GM12865 (cell line): ENCODE results near the gene KBTBD13.
"Not testable (repeated sequence)": the region's sequence is repeated elsewhere in the genome, so short reads cannot be mapped to it uniquely, and the experiment has no call there.

Experiments
- DNase-seq: peaks from one replicate; pipeline ENCODE4 v3.0.0; 2010; ENCODE audit warnings: low read depth
- H3K4me3 ChIP-seq: 2 replicates; pipeline ENCODE4 v1.5.1; 2011; ENCODE audit warnings: mild to moderate bottlenecking, low read depth, low read length, control low read depth
- TF ChIP-seq, protein P1 (sequence below): IDR thresholded peaks from 2 replicates; pipeline ENCODE4 v1.5.1; 2011; ENCODE audit warnings: low read length, control low read depth, low read depth, inconsistent platforms; ENCODE audit not compliant: insufficient read depth; ENCODE audit errors: missing control alignments

The KBTBD13 gene

DNA sequence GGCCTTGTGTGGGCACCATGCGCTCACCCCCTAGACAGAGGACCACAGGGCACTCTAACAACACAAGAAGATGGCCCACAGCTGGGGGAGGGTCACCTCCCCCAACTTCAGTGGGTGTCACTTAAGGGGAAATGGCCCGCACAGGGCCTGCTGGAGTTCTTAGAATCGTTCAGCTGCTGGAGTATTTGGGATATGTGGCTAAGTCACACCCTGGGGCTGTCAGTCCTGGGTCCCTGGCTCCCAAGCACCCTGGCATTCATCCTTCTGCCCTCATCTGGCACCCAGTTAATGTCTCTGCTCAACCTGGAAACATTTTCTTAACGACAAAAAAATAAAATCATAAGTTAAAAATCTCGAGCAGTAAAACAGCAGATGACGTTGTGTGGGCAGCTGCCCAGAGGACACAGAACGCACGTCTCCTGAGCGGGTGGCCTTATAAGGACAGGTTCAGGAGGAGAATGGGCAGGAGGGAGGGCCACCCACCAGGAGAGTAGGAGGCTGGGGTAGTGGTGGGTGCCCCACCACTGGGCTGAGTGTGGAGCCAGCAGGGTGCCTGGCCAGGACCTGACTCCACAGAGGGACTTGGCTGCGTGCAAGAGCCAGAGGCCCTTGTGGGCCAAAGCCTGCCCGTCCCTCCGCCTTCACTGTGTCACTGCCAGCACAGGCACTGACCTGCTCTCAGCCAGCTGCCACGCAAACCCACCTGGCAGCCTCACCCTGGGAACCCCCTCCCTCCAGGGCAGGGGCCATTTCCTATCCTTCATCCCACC lies 11.5 kb downstream of the KBTBD13 start:
- no peak for DNase-seq

DNA sequence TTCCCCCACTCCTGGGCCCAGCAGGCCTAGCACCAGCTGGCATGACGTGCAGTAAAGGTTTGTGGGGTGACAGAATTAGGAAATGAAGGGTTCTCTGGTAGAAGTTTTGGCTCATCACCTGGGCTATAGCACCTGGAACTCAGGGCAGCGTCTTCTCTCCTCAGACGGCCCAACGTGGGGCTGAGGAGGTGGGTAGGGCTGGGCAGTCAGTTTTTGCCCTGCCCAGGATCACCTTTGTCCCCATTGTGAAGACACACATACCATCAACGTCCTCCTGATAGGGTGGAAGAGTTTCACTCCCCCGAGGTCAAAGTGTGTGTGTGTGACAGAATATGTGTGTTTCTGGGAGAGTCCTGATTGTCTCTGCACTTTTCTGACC lies 12.1 kb downstream of the KBTBD13 start:
- H3K4me3 ChIP-seq: no peak overlapping the region
- no peak for DNase-seq
- TF ChIP-seq, protein P1, sequence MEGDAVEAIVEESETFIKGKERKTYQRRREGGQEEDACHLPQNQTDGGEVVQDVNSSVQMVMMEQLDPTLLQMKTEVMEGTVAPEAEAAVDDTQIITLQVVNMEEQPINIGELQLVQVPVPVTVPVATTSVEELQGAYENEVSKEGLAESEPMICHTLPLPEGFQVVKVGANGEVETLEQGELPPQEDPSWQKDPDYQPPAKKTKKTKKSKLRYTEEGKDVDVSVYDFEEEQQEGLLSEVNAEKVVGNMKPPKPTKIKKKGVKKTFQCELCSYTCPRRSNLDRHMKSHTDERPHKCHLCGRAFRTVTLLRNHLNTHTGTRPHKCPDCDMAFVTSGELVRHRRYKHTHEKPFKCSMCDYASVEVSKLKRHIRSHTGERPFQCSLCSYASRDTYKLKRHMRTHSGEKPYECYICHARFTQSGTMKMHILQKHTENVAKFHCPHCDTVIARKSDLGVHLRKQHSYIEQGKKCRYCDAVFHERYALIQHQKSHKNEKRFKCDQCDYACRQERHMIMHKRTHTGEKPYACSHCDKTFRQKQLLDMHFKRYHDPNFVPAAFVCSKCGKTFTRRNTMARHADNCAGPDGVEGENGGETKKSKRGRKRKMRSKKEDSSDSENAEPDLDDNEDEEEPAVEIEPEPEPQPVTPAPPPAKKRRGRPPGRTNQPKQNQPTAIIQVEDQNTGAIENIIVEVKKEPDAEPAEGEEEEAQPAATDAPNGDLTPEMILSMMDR: no peak

More for the DNA sequence above, 11.5 kb downstream of the KBTBD13 start:
- H3K4me3 ChIP-seq: no peak overlapping the region
- TF ChIP-seq, protein P1: no peak

DNA sequence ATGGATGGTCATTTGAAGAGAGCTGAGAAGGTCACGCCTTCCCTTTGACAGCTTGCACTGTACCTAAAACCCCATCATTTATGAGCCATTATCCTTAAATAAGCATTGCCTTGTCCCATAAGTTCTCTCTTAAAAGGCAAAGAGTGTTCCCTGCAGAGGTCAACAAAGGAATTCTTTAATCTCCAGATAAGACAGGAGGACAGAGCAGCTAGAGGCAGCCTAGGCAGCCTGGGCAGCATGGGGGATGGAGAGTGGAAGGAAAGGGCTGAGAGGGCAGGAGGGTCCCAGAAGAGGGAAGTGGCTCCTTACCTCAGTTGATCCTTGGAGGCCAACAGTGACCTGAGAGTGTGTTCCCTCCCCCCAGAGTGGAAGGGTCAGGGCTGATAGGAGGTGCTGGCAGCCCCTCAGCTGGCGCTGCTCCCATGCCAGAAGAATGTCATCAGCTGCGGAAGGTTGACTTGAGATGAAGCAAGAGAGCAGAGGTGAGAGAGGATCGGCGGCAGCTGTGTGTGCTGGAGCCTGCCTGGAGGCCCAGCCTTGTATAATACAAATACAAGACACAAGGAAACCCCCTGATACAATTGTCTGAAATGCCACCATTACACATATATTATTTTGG lies 12.8 kb downstream of the KBTBD13 start:
- no peak overlapping the region for H3K4me3 ChIP-seq
- TF ChIP-seq, protein P1: no peak
- no peak for DNase-seq

DNA sequence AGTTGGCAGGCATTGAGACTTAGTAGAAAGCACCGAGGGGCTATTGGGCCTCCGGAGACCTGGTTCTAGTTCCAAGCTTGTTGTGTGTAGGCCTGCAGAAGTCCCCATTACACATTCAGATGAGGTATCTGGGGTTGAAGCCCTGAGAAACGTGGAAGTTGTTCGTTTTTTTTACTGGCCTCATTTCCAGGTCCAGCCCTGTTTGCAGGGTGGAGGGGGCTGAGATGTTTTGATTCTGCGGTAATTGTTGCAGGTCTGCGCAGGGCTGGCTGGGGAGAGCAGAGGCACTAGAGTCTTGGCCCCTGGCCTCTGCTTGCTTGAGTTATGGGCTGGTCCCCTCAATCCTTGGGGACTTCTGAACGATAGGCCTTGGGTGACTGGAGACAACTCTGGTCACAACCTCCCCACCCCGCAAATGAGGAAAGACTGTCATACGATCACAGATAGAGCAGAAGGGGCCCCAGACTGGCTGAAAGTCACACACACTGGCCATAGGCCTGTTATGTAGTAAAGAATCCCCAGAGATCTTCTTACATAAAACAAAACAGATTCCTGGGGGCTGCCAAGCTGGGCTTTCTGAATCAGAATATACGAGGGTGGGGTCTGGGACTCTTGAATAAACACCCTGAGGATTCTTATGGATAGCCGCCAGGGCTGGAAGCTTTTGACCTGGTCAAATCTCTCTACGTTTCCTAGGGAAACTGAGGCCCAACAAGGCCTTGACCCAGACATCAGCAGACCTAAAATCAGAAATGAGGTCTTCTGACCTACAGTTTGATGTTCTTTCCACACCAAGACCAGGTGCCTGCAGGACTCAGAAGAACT lies 15.6 kb downstream of the KBTBD13 start:
- TF ChIP-seq, protein P1: no peak
- no peak overlapping the region for H3K4me3 ChIP-seq
- no peak for DNase-seq

DNA sequence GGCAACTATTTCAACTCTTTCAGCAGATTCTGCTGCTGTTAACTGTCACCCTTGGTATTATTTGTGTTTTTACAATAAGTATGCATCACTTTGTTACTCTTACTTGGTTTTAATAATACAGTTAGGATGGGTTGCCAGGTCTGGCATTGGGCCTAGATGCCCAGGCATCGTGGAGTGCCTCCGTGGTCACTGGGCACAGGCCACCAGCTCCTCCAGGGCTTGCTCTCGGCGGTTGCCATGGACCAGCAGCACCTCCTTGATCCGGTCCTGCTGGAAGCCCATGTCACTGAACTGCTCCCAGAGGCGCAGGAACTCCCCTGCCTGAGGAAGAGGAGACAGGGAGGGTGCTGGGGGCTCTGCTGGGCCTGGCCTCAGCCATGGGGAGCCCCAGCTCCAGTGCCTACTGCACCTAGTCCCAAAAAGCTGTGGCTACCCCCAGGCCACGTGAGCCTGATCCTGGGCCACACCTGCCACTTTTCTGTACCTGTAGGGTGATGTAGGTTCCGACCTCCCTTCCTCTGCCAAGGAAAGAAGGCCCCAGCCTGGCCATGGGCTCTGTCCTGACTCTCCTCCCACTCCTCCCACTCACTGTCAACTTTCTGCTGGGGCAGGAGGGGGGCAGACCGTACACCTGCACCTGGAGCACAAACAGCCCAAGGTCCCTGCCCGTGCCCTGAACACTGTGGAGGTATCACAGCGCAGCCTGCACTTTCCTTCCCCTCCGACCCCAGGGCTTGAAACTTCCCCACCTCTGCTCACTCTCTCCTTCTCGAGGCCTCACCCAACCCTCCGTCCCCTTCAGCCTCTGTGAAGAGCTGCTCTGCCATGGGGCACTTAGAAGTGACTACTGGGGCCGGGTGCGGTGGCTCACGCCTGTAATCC lies 16.6 kb downstream of the KBTBD13 start:
- TF ChIP-seq, protein P1: no peak
- no peak for DNase-seq
- no peak overlapping the region for H3K4me3 ChIP-seq

DNA sequence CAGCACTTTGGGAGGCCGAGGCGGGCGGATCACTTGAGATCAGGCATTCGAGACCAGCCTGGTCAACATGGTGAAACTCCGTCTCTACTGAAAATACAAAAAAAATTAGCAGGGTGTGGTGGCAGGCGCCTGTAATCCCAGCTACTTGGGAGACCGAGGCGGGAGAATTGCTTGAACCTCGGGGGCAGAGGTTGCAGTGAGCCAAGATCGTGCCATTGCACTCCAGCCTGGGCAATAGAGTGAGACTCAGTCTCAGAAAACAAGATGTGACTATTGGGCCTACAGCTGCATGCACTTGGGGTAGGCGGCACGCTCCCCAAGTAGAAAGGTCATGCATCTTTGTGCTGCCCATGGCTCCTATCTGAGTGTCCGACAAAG lies 17.2 kb downstream of the KBTBD13 start:
- not testable (repeated sequence) for DNase-seq

More for the DNA sequence above, 17.2 kb downstream of the KBTBD13 start:
- H3K4me3 ChIP-seq: not testable (repeated sequence)
